ENCODE results near the gene RC3H2.
"Not testable (repeated sequence)": the region's sequence is repeated elsewhere in the genome, so short reads cannot be mapped to it uniquely, and the experiment has no call there.

Gene RC3H2

GRCh38 chr9:122844137-122844536 lies 61.0 kb downstream of the RC3H2 start:
- no peak for DNase-seq

GRCh38 chr9:122841501-122841900 lies 63.7 kb downstream of the RC3H2 start:
- no peak for DNase-seq

GRCh38 chr9:122838441-122838840 lies 66.7 kb downstream of the RC3H2 start:
- DNase-seq = not testable (repeated sequence)

- no peak for DNase-seq
These were observed 67.8 kb downstream of the RC3H2 start for GRCh38 chr9:122837266-122837850.

- DNase-seq = no peak
These were observed 69.8 kb downstream of the RC3H2 start for GRCh38 chr9:122835313-122835731.

GRCh38 chr9:122832194-122832593 lies 73.0 kb downstream of the RC3H2 start:
- no peak for DNase-seq

GRCh38 chr9:122828965-122829284 lies 76.2 kb downstream of the RC3H2 start:
- not testable (repeated sequence) for DNase-seq

- DNase-seq = no peak
These were observed 77.4 kb downstream of the RC3H2 start for GRCh38 chr9:122827761-122828093.

- no peak for DNase-seq
These were observed 82.2 kb downstream of the RC3H2 start for GRCh38 chr9:122822938-122823337.

GRCh38 chr9:122822056-122822455 lies 83.1 kb downstream of the RC3H2 start:
- DNase-seq = no peak

GRCh38 chr9:122821278-122821943 lies 83.7 kb downstream of the RC3H2 start:
- no peak for DNase-seq

- no peak for DNase-seq
These were observed 84.7 kb downstream of the RC3H2 start for GRCh38 chr9:122820490-122820845.

- no peak for DNase-seq
These were observed 85.2 kb downstream of the RC3H2 start for GRCh38 chr9:122819791-122820489.

GRCh38 chr9:122819326-122819725 lies 85.8 kb downstream of the RC3H2 start:
- no peak for DNase-seq

- no peak for DNase-seq
These were observed 88.8 kb downstream of the RC3H2 start for GRCh38 chr9:122816163-122816867.

- DNase-seq = no peak
These were observed 89.6 kb downstream of the RC3H2 start for GRCh38 chr9:122815544-122815943.

- DNase-seq = no peak
These were observed 90.6 kb downstream of the RC3H2 start for GRCh38 chr9:122814545-122814944.

- no peak for DNase-seq
These were observed 92.4 kb downstream of the RC3H2 start for GRCh38 chr9:122812736-122813135.

- peak; percentile 81 for DNase-seq
These were observed 94.7 kb downstream of the RC3H2 start for GRCh38 chr9:122810306-122810946.

GRCh38 chr9:122809261-122809660 lies 95.9 kb downstream of the RC3H2 start:
- peak; percentile 23 for DNase-seq

GRCh38 chr9:122808141-122808540 lies 97.0 kb downstream of the RC3H2 start:
- no peak for DNase-seq

GRCh38 chr9:122807271-122807900 lies 97.8 kb downstream of the RC3H2 start:
- no peak for DNase-seq

- DNase-seq = no peak
These were observed 98.5 kb downstream of the RC3H2 start for GRCh38 chr9:122806661-122807060.

Data from DMS79 (cell line).